Left lobe of liver (tissue), 2 donors: ENCODE data around the gene ANKRD44. TPM values are rescaled to one million over a fixed set of nuclear protein-coding genes. Genes with fewer than 3 reads are reported as not detected.

ENCODE experiments used
- ATAC-seq: fragments of 200-7000 bp; cut with Tn5 transposase; one replicate; pipeline ENCODE4 v1.9.1; 2020; ENCODE audit warnings: mild to moderate bottlenecking, moderate library complexity
- DNase-seq: peaks from one replicate; pipeline ENCODE4 v3.0.0-alpha.2; 2020; ENCODE audit warnings: low spot score
- total RNA-seq: library from RNA; stranded (reverse); gene quantifications from one replicate; pipeline ENCODE4 v1.2.1, GENCODE V29; 2021
- donor health status: DM: no; HTN: no; CAD: no; lungs with moderate emphysema.
- donor health status: DM: no; HTN: yes; CAD: no.

Gene ANKRD44
- total RNA-seq, 1 donor from 2014 or later: 7.9 TPM

- DNase-seq (no peak), ATAC-seq (no peak)
Observed at GRCh38 chr2:197007716-197008628, 302.6 kb downstream of the ANKRD44 start.

DNA sequence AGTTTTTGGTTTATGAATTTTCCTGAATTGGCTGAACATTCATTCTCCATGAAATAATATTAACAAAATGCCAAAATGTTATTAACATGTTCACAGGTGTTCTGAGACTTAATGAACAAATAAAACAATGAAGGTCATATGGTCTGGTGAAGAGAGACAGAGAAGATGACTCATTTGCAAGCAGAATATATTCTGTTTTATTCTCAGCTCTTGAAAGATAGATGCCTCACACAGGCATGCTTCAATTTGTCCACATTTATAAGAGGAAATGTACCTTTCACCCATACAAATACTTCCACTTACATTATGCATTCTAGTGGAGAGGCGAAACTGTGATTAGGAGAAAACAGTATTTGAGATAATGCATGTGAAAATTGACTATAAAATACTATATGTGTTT, 308.7 kb downstream of the ANKRD44 start:
- ATAC-seq (no peak), DNase-seq (no peak)

- ATAC-seq (no peak), DNase-seq (no peak)
Observed at GRCh38 chr2:196995757-196996314, 314.7 kb downstream of the ANKRD44 start.

DNA sequence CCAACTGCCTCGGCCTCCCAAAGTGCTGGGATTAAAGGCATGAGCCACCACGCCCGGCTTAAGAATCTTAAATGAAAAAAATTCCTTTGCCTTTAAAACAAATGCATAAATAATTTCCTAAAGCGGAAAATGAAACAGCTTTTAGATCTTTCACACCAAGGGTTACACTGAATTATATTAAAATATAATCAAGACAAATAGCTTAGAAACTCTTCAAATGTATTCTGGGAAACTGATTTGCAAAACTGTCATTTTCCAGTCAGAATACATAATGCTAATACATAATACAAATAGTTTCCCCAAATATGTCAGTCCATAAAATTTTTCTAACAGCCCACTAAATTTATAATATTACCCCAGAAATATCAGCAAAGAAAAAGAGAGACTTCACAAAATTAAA, 315.8 kb downstream of the ANKRD44 start:
- ATAC-seq: no peak
- no peak for DNase-seq

DNA sequence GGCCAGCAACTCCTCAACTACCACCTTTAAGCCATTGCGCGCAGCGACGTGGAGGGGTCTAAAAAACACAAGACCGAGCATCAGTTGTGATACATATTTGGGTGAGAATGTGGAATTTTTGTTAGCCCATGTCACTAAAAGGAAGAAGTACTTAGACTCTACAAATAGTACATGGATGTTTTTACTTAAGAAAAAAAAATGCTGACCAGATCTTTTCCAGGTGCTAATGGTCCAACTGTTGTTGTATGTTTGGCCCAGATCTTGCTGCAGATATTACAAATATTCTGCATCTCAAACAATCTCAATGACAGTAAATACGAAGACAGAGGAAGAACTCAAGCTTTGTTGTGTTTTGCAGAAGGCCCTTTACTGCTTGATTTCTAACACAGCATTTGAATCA, 317.0 kb downstream of the ANKRD44 start:
- ATAC-seq (no peak), DNase-seq (no peak)

- ATAC-seq: no peak
- DNase-seq: no peak
Observed at GRCh38 chr2:196992466-196992865, 318.1 kb downstream of the ANKRD44 start.

GRCh38 chr2:196990788-196991461, 319.7 kb downstream of the ANKRD44 start:
- no peak for ATAC-seq
- no peak for DNase-seq

DNA sequence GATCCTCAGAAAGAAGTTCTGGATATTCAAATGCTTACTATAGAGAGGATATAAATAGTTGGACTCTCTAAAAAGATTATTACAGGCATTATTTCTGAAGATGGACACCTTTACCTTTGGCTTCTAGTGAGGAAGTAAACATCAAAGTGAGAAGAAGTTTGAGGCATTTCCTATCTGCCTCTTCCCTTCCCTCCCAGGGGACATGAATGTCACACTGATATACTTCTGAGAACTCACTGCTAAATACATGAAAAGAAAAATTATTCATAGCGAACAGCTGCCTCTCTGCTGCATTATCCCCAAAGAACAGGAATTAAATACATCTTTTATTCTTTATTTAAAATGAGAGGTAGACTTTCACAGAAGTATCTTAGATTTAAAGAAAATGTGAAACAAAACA, 320.5 kb downstream of the ANKRD44 start:
- no peak for DNase-seq
- ATAC-seq: no peak

DNA sequence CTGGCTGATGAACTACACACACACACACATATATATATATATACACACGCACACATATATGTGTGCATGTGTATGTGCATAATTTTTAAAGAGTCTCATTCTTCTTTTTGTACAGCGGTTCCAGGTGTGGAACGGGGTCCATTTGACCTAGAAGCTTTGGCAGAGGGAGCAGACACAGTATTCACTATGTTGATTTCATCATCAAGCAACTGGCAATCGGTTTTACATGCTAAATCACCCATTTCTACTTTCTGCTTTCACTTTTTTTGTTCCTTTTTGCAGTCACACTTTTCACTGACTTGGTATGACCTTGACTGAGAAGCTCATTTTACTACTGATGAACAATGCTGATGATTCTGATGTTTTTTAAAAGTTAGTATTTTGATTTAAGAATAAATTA, 321.1 kb downstream of the ANKRD44 start:
- DNase-seq: no peak
- ATAC-seq: peak; percentile 48

DNA sequence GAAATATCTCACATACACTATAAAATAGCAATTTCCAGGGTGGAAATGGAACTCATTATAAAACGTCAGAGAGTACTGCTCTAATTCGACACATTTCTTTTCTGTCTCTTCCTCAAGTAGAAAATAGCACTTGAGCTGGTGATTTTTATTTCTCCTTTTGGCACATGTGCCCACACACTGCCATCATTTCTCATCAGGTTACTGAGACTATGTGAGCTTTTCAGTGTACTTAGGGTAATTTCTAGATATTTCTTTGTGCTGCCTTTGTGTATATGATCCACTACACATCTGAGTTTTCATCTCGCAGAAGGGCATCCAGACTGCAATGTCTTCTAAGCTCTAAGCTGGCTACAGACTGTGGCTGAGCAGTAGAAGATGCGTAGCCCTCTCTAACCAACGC, 321.9 kb downstream of the ANKRD44 start:
- ATAC-seq (no peak), DNase-seq (no peak)

DNA sequence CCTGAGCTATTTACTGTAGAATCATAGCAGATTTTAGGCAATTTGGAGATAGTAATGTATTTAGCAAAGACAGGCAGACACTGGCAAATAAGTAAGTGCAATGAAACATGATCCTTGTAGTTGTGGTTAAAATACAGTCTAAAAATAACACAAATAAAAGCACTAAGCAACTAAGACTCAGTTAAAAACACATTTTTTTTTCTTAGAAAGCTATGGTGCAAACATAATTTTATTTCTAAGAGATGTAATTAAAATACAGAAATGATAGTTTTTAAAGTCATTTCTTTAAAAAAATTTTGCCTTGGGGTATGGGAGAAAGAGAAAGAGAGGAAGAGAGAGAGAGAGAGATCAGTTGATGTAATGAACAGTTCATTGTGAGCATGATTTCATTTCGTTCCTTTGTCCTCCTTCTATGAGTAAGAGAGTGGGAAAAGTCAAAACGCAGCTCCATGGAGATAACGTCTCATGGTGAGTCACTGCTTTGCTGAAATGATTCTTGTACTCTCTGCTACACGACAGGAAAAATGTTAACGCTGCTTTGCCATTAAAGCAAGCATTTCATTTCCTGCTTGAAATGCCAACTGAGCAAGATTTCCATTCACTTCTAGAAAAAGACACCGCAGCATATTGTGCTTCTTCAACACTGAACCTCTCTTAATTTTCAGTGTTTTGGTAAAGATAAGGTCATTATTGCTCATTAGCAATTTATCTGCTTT, 322.8 kb downstream of the ANKRD44 start:
- DNase-seq (no peak), ATAC-seq (peak; percentile 33)

GRCh38 chr2:196987298-196987648, 323.3 kb downstream of the ANKRD44 start:
- ATAC-seq (no peak), DNase-seq (no peak)

GRCh38 chr2:196985511-196986183, 324.9 kb downstream of the ANKRD44 start:
- no peak for ATAC-seq

DNA sequence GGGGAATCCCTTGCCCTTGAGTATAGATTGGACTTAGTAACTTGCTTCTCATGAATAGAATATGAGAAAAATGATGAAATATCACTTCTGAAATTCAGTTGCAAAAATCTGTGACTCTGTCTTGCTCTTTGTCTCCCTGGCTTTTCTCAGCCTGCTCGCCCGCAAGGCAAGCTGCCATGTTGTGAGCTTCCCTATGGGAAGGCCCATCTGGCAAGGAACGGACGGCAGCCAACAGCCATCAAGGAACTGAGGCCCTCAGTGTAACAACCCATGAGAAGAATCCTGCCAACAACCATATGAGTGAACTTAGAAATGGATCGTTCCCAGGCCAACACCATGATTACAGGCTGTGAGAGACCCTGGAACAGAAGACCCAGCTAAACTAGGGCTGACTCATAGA, 325.7 kb downstream of the ANKRD44 start:
- ATAC-seq: no peak
- DNase-seq: no peak

More at GRCh38 chr2:196985511-196986183, 324.9 kb downstream of the ANKRD44 start:
- no peak for DNase-seq

DNA sequence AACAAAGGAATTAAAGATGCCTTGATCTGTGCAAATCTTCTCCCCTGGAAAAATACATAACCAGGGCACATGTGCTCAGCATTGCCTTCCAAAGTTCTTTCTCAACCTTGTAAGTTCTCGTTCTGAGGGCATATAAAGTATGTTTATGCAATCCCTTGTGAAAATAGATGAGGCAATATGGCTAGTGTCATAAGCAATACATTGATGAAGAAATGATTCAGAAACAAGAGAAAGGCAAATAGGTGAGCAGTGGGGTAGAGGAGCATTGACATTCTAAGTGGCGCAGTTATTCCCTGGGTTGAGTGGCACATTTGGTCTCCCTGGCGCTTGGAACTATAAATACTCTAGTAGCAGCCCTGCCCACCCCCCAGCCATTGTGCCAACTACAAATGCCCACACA, 326.6 kb downstream of the ANKRD44 start:
- ATAC-seq: peak; percentile 84

GRCh38 chr2:196980473-196980872, 330.1 kb downstream of the ANKRD44 start:
- ATAC-seq (no peak), DNase-seq (no peak)

More for the DNA sequence above, 326.6 kb downstream of the ANKRD44 start:
- no peak for DNase-seq

DNA sequence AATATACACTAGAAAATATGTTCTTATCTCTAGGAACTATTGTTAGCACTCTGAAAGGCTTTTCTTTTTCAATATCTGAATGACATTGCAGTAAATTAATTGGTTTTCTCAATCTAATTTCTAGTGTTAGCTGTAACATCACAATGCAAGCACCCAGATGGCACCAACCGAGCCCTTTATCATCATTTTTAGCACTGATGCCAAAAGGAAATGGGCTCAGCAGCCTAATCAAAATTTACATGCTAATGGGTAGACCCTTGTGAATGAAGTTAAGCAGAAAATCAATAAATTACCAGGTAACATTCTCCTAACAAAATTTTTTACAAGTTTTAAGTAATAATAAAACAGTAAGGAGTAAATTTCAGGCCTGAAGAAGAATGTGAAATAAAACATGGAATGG, 330.6 kb downstream of the ANKRD44 start:
- ATAC-seq (no peak), DNase-seq (no peak)

DNA sequence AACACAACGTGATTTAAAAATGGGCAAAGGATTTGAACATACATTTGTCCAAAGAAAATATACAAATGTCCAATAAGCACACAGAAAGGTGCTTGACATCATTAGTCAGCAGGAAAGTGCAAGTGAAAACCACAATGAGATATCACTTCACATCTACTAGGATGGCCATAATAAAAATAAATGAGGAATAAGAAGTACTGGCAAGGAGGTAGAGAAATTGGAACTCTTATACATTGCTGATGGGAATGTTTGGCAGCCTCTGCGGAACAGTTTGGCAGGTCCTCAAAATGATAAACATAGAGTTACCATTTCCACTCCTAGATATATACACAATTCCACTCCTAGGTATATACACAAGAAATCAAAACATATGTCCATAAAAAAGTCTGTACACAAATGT, 333.1 kb downstream of the ANKRD44 start:
- ATAC-seq: no peak

DNA sequence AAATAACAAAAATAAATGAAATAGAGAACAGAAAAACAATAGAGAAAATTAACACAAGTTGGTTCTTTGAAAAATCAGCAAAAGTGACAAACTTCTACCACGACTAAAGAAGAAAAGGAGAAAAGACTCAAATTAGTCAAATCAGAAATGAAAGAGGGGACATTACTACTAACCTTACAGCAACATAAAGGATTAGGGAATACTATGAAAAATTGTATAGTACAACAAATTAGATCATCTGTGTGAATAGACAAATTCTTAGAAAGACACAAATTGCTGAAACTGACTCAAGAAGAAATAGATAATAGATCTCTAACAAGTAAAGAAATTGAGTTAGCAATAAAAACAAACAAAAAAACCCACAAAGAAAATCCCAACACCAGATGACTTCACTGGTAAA, 335.6 kb downstream of the ANKRD44 start:
- DNase-seq (no peak), ATAC-seq (no peak)

More for the DNA sequence above, 333.1 kb downstream of the ANKRD44 start:
- DNase-seq: no peak

DNA sequence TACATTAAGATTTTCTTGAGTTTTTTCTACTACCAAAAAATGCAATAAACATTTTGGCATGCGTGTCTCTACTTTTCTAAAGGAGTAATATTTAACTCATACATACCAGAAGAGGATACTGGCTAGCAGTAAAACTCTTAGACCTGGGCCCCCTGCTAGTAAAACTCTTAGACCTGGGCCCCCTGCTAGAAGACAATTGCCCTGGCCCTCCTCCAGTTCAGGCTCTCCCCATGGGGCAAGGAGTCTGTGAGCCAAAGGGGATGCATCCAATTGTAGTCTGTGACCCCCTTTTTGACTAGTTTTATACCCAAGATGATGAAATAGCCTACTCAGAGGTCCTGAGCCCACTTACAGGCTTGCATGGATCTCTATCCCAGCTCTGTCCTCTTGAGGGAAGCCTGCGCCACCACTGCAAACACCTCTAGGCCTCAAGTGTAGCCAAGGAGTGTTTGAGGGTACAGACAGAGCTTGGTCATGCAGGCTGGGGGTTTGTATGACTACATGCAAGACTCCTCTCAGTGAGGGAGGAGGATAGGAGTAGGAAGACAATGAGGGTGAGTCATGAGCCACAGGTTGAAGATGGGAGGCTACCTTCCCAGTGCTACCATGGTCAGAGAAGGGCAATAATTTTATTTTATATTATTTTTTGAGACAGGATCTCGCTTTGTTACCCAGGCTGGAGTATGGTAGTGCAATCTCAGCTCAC, 338.9 kb downstream of the ANKRD44 start:
- no peak for DNase-seq
- ATAC-seq: no peak
